K562 (cell line): Measurements from ENCODE around the gene DNAAF3. TPM values are rescaled to one million over a fixed set of nuclear protein-coding genes. Genes with fewer than 3 reads are reported as not detected.

Experiments used
- ATAC-seq: fragments of 200-7000 bp; cut with Tn5 transposase; 3 replicates; pipeline ENCODE4 v1.9.1; 2020; ENCODE audit warnings: moderate library complexity
- BruUV-seq: library from RNA; stranded (reverse); fragments of 400-500 nt; replicated peaks from 2 replicates; lab custom pipeline; 2021; lab: Mats Ljungman, UMichigan
- CTCF ChIA-PET: fragments of 300-600 bp; formaldehyde crosslinking; extraction: SDS; loops from one replicate; lab custom pipeline; 2021; ENCODE audit warnings: low intra/inter-chr PET ratio; lab: Yijun Ruan, JAX
- POLR2A ChIA-PET: fragments of 300-600, 350-650 bp; sonication (Branson Sonifier 250); formaldehyde crosslinking; extraction: SDS; loops from one replicate; lab custom pipeline; 2021; ENCODE audit warnings: antibody characterized with exemption, inconsistent platforms; lab: Yijun Ruan, JAX
- DNase-seq, 4 experiments: peaks; one replicate each; pipeline versions ENCODE4 v3.0.0 to v3.0.0-alpha.2; 2011 to 2018; ENCODE audit warnings: low spot score in 3 of 4, mixed read lengths in 3 of 4; ENCODE audit errors: extremely low read depth in 1 of 4
- FAIRE-seq: peaks from 2 replicates; lab custom pipeline; 2011; peaks lifted over from hg19 to GRCh38; lab: Jason Lieb, UNC
- H2AFZ ChIP-seq: 2 replicates; pipeline ENCODE4 v1.6.0; 2011; ENCODE audit warnings: low read depth, low read length, control low read depth, inconsistent platforms
- H3K27ac ChIP-seq: fragments of 200-600 bp; 3 replicates; pipeline ENCODE4 v1.8.0; 2011; ENCODE audit warnings: low read depth, mild to moderate bottlenecking, control low read depth, inconsistent platforms, low read length, moderate library complexity, mixed read lengths; ENCODE audit errors: extremely low read depth
- H3K27me3 ChIP-seq, 2 experiments: fragments of 300-600 bp in 1 of 2; 2 replicates in 1 of 2; 3 replicates in 1 of 2; pipeline versions ENCODE4 v1.6.0 to v1.8.0; 2011; ENCODE audit warnings: inconsistent platforms in 2 of 2, low read length in 2 of 2, mild to moderate bottlenecking in 1 of 2, mixed read lengths in 1 of 2, moderate library complexity in 1 of 2; ENCODE audit not compliant: control insufficient read depth in 2 of 2, insufficient read depth in 2 of 2
- H3K36me3 ChIP-seq: fragments of 300-600 bp; 3 replicates; pipeline ENCODE4 v1.8.0; 2011; ENCODE audit warnings: mild to moderate bottlenecking, low read length, inconsistent platforms; ENCODE audit not compliant: control insufficient read depth, insufficient read depth
- H3K4me1 ChIP-seq, 2 experiments: fragments of 200-600 bp in 1 of 2; replicated peaks in 1 of 2; 2 replicates in 1 of 2; 3 replicates in 1 of 2; pipeline versions ENCODE4 v1.5.1 to v1.8.0; 2011; ENCODE audit warnings: inconsistent platforms in 2 of 2, low read length in 2 of 2, mild to moderate bottlenecking in 1 of 2, mixed read lengths in 1 of 2, moderate library complexity in 1 of 2; ENCODE audit not compliant: control insufficient read depth in 2 of 2, insufficient read depth in 2 of 2
- H3K4me2 ChIP-seq: 2 replicates; pipeline ENCODE4 v1.6.1; 2011; ENCODE audit warnings: low read length, control low read depth, inconsistent platforms, mixed read lengths; ENCODE audit not compliant: insufficient read depth
- H3K4me3 ChIP-seq: fragments of 200-600 bp; sonication (generic), shearing (Covaris generic); 2 replicates; pipeline ENCODE4 v1.5.1; 2016; ENCODE audit warnings: control low read depth, inconsistent platforms
- H3K79me2 ChIP-seq: fragments of 200-600 bp; 3 replicates; pipeline ENCODE4 v1.8.0; 2011; ENCODE audit warnings: low read length, inconsistent platforms; ENCODE audit not compliant: control insufficient read depth, insufficient read depth
- H3K9ac ChIP-seq, 2 experiments: 2 replicates each; pipeline versions ENCODE4 v1.6.0 to v1.6.1; 2011; ENCODE audit warnings: low read depth in 2 of 2, low read length in 2 of 2, control low read depth in 1 of 2, inconsistent platforms in 1 of 2, mild to moderate bottlenecking in 1 of 2, mixed read lengths in 1 of 2; ENCODE audit not compliant: insufficient read depth in 1 of 2
- H3K9me1 ChIP-seq: one replicate; pipeline ENCODE4 v1.6.0; 2011; ENCODE audit warnings: inconsistent platforms, mild to moderate bottlenecking, low read length, moderate library complexity; ENCODE audit not compliant: control insufficient read depth, insufficient read depth
- H3K9me3 ChIP-seq: replicated peaks from 2 replicates; pipeline ENCODE4 v1.5.1; 2011; ENCODE audit warnings: low read depth, low read length, inconsistent platforms; ENCODE audit not compliant: control insufficient read depth, insufficient read depth
- H4K20me1 ChIP-seq: replicated peaks from 2 replicates; pipeline ENCODE4 v1.6.1; 2011; ENCODE audit warnings: low read length, inconsistent platforms, mixed read lengths; ENCODE audit not compliant: control insufficient read depth, insufficient read depth
- CHCHD3 ChIP-seq: fragments of 250-450 bp; sonication (Bioruptor Pico); IDR thresholded peaks from 2 replicates; pipeline ENCODE4 v2.1.2; 2022; ENCODE audit warnings: mild to moderate bottlenecking
- ELF4 ChIP-seq: fragments of 450-650 bp; formaldehyde crosslinking; IDR thresholded peaks from 2 replicates; pipeline ENCODE4 v1.4.0; 2022; ENCODE audit warnings: missing genetic modification characterization
- GABPB1 ChIP-seq: sonication (generic); formaldehyde crosslinking; IDR thresholded peaks from 2 replicates; pipeline ENCODE4 v1.8.0; 2022; ENCODE audit warnings: mild to moderate bottlenecking, missing genetic modification reagents
- HBP1 ChIP-seq: fragments of 450-650 bp; formaldehyde crosslinking; IDR thresholded peaks from 2 replicates; pipeline ENCODE4 v1.4.0; 2022; ENCODE audit warnings: missing genetic modification characterization
- HCFC1 ChIP-seq: IDR thresholded peaks from 2 replicates; pipeline ENCODE4 v1.6.1; 2012; ENCODE audit warnings: low read depth, low read length, improper control_type of control experiment
- HDAC6 ChIP-seq: IDR thresholded peaks from 2 replicates; pipeline ENCODE4 v1.6.1; 2012; ENCODE audit warnings: low read depth, mild to moderate bottlenecking, control low read depth, inconsistent platforms, low read length, moderate library complexity
- MED1 ChIP-seq: sonication (generic); formaldehyde crosslinking; IDR thresholded peaks from 2 replicates; pipeline ENCODE4 v1.8.1; 2023; ENCODE audit warnings: missing genetic modification reagents, borderline replicate concordance
- MTA2 ChIP-seq: fragments of 450-650 bp; IDR thresholded peaks from 2 replicates; pipeline ENCODE4 v1.6.1; 2016; ENCODE audit warnings: low read depth
- NR4A1 ChIP-seq, 2 experiments: fragments of 250-450 bp in 1 of 2; fragments of 450-650 bp in 1 of 2; sonication (Bioruptor Pico) in 1 of 2; IDR thresholded peaks; 2 replicates each; pipeline versions ENCODE4 v1.4.0 to v1.6.1; 2016 to 2020; ENCODE audit warnings: mild to moderate bottlenecking in 2 of 2, missing compliant biosample characterization in 1 of 2, missing genetic modification characterization in 1 of 2, moderate library complexity in 1 of 2
- PHTF2 ChIP-seq: fragments of 250-450 bp; sonication (Bioruptor Pico); IDR thresholded peaks from 2 replicates; pipeline ENCODE4 v1.5.0; 2021; ENCODE audit warnings: mild to moderate bottlenecking
- POLR2AphosphoS2 ChIP-seq: IDR thresholded peaks from 2 replicates; pipeline ENCODE4 v1.6.1; 2012; ENCODE audit warnings: low read length, improper control_type of control experiment
- SMAD2 ChIP-seq: fragments of 150-350 bp; IDR thresholded peaks from 2 replicates; pipeline ENCODE4 v1.6.1; 2014; ENCODE audit warnings: low read depth, mild to moderate bottlenecking, low read length
- THRAP3 ChIP-seq: fragments of 450-650 bp; IDR thresholded peaks from 2 replicates; pipeline ENCODE4 v1.6.1; 2016; ENCODE audit warnings: mild to moderate bottlenecking, inconsistent platforms, borderline replicate concordance
- ZFPM2 ChIP-seq: fragments of 250-450 bp; sonication (Bioruptor Pico); IDR thresholded peaks from 2 replicates; pipeline ENCODE4 v1.5.1; 2022; ENCODE audit warnings: mild to moderate bottlenecking
- ZNF398 ChIP-seq: fragments of 250-450 bp; sonication (Bioruptor Pico); IDR thresholded peaks from 2 replicates; pipeline ENCODE4 v1.8.0; 2021; ENCODE audit warnings: moderate library complexity, mild to moderate bottlenecking, inconsistent platforms
- WGBS: fragments of 100-300 bp; shearing (Covaris generic); methylation state at CpG from one replicate; pipeline ENCODE4 v1.1.6; 2016; ENCODE audit warnings: low coverage, mixed read lengths; ENCODE audit not compliant: insufficient coverage; ENCODE audit errors: missing lambda C conversion rate; 5-methylcytosine and 5-hydroxymethylcytosine counted together
- in situ Hi-C: fragments of 300-500 bp; cut with MboI; formaldehyde crosslinking; loops from 4 replicates; pipeline ENCODE4 v1.15.0; 2018; ENCODE audit warnings: inconsistent platforms, mixed read lengths
- intact Hi-C: fragments of 100-400 bp; cut with micrococcal nuclease; formaldehyde crosslinking; loops from 2 replicates; pipeline ENCODE4 v1.14.2; 2022
- polyA plus RNA-seq, 8 experiments: library from polyadenylated mRNA; depleted of rRNA in 4 of 8; stranded (reverse) in 5 of 8; unstranded in 3 of 8; fragments of >200 nt; fragmentation: Nextera tagmentation in 2 of 8; fragmentation: Illumina TruSeq in 1 of 8; extraction: Ambion mirVana in 2 of 8; extraction: Trizol in 1 of 8; gene quantifications; 2 replicates each; pipeline versions ENCODE4 v1.2.1 to v1.2.3, GENCODE V29; 2011 to 2014; ENCODE audit warnings: inconsistent platforms in 1 of 8, missing spikeins in 1 of 8
- total RNA-seq, 7 experiments: library from RNA; depleted of rRNA in 6 of 7; stranded (reverse); fragments of >200 nt in 6 of 7; fragmentation: Illumina TruSeq in 2 of 7; extraction: Trizol in 2 of 7; gene quantifications; 2 replicates each; pipeline versions ENCODE4 v1.2.1 to v1.2.3, GENCODE V29; 2011 to 2021; ENCODE audit warnings: low replicate concordance in 1 of 7
- TF ChIP-seq, protein P1 (sequence below): fragments of 450-650 bp; formaldehyde crosslinking; IDR thresholded peaks from 2 replicates; pipeline ENCODE4 v1.4.0; 2020; ENCODE audit warnings: mild to moderate bottlenecking, moderate library complexity
- TF ChIP-seq, protein P2 (sequence below): sonication (generic); formaldehyde crosslinking; IDR thresholded peaks from 2 replicates; pipeline ENCODE4 v1.8.0; 2022; ENCODE audit warnings: mild to moderate bottlenecking, low read depth, missing genetic modification reagents

Gene DNAAF3
- total and polyA plus RNA-seq, 9 of the 15 experiments (the other 6 are each of a cell fraction or from before 2014, with no cell fraction given): 21.6 to 61.5 (median 43.0) TPM

GRCh38 chr19:55199620-55200204, 33.3 kb upstream of the DNAAF3 start:
- DNase-seq: no peak
- ATAC-seq: no peak
- no peak overlapping the region for H3K27ac ChIP-seq
- peaks cover 82% of the 10 kb centered on the region; the same call in 2 of the 3 replicates for H3K36me3 ChIP-seq
- FAIRE-seq: no peak
- H3K9ac ChIP-seq: no peak overlapping the region
- WGBS: 73% methylated on average over 4 of the region's 5 CpGs
- H3K9me3 ChIP-seq: no peaks in the 10 kb centered on the region
- no peaks in the 10 kb centered on the region for H3K79me2 ChIP-seq
- H3K9me1 ChIP-seq: no peaks in the 10 kb centered on the region
- H3K4me1 ChIP-seq: no peaks in the 10 kb centered on the region; a peak in 2 of 5 replicates
- no peaks in the 10 kb centered on the region for H3K27me3 ChIP-seq
- H3K4me3 ChIP-seq: no peak overlapping the region
- intact Hi-C loops (no loop called here), in situ Hi-C loops (no loop called here)
- H3K4me2 ChIP-seq: no peak overlapping the region
- POLR2A ChIA-PET: interaction anchor here (0.9 kb wide), 1 partner anchor 9 kb away, joined by 5 read pairs; the partner anchor contains the start of gene PTPRH
- CTCF ChIA-PET: no interaction called here
- no peaks in the 10 kb centered on the region for H4K20me1 ChIP-seq
- BruUV-seq: no TSS peak
- no peak overlapping the region for H2AFZ ChIP-seq
- no peak for TF ChIP-seq ZFPM2
- TF ChIP-seq CHCHD3 (CRISPR knock-in tag): no peak
- TF ChIP-seq, protein P1, sequence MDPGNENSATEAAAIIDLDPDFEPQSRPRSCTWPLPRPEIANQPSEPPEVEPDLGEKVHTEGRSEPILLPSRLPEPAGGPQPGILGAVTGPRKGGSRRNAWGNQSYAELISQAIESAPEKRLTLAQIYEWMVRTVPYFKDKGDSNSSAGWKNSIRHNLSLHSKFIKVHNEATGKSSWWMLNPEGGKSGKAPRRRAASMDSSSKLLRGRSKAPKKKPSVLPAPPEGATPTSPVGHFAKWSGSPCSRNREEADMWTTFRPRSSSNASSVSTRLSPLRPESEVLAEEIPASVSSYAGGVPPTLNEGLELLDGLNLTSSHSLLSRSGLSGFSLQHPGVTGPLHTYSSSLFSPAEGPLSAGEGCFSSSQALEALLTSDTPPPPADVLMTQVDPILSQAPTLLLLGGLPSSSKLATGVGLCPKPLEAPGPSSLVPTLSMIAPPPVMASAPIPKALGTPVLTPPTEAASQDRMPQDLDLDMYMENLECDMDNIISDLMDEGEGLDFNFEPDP: no peak
- 0 out of 2 replicates have a peak, but pooled peaks have one; percentile 46 for TF ChIP-seq ELF4 (CRISPR knock-in tag)
- TF ChIP-seq GABPB1 (CRISPR knock-in tag): no peak
- no peak for TF ChIP-seq POLR2AphosphoS2
- TF ChIP-seq ZNF398 (CRISPR knock-in tag): no peak
- TF ChIP-seq NR4A1 (CRISPR knock-in tag; IDR thresholded peaks at IDR 0.05): no peak
- no peak for TF ChIP-seq NR4A1 (tag; IDR thresholded peaks at IDR 0.05)
- 0 out of 2 replicates have a peak, but pooled peaks have one; percentile 53 for TF ChIP-seq HBP1 (CRISPR knock-in tag)
- no peak for TF ChIP-seq HDAC6
- TF ChIP-seq, protein P2, sequence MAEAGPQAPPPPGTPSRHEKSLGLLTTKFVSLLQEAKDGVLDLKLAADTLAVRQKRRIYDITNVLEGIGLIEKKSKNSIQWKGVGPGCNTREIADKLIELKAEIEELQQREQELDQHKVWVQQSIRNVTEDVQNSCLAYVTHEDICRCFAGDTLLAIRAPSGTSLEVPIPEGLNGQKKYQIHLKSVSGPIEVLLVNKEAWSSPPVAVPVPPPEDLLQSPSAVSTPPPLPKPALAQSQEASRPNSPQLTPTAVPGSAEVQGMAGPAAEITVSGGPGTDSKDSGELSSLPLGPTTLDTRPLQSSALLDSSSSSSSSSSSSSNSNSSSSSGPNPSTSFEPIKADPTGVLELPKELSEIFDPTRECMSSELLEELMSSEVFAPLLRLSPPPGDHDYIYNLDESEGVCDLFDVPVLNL (CRISPR knock-in tag): no peak
- 0 out of 2 replicates have a peak, but pooled peaks have one; percentile 11 for TF ChIP-seq MTA2
- TF ChIP-seq PHTF2 (CRISPR knock-in tag): no peak
- no peak for TF ChIP-seq MED1
- TF ChIP-seq THRAP3: peak; percentile 56; the same call in 1 of the 2 replicates
- TF ChIP-seq SMAD2: no peak
- no peak for TF ChIP-seq HCFC1
